GM19328 (cell line): Measurements from ENCODE around the gene ABCA1.
A peak's percentile ranks its signal among the peaks of the same experiment; 100 is the strongest.
"Not testable (repeated sequence)": the region's sequence is repeated elsewhere in the genome, so short reads cannot be mapped to it uniquely, and the experiment has no call there.

Experiments
- ATAC-seq: cut with Tn5 transposase; IDR thresholded peaks from one replicate; pipeline ENCODE4 v1.9.1; 2021; ENCODE audit warnings: mild to moderate bottlenecking, moderate library complexity; ENCODE audit not compliant: unreplicated experiment

ABCA1 gene

GRCh38 chr9:104927912-104928740, at the start of gene ABCA1:
TSS of gene ABCA1 (minus strand) at chr9:104928155. CDS start at chr9:104903679, 24,476 bp downstream.
- no peak for ATAC-seq

GRCh38 chr9:104977580-104977979, 49.6 kb upstream of the ABCA1 start:
- ATAC-seq, result no peak

DNA sequence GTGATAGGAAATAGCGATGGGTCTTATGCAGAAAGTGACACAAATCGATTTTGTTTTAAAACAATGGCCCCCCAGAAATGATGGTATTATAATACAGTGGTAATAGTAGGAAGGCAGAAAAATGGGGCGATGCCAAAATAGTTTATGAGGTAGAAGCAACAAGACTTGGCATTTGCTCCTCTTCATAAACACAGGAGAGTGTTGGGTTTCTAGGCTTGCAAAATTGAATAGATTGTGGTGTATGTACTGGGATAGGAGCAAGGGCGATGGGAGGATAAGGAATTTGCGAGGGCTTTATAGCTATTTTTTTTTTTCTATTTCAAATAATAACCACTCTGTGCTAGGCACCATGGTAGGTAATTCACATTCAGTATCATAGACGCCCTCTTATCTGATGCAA, 49.2 kb upstream of the ABCA1 start:
- ATAC-seq, result no peak

- not testable (repeated sequence) for ATAC-seq
These were observed 48.1 kb upstream of the ABCA1 start for GRCh38 chr9:104975966-104976595.

DNA sequence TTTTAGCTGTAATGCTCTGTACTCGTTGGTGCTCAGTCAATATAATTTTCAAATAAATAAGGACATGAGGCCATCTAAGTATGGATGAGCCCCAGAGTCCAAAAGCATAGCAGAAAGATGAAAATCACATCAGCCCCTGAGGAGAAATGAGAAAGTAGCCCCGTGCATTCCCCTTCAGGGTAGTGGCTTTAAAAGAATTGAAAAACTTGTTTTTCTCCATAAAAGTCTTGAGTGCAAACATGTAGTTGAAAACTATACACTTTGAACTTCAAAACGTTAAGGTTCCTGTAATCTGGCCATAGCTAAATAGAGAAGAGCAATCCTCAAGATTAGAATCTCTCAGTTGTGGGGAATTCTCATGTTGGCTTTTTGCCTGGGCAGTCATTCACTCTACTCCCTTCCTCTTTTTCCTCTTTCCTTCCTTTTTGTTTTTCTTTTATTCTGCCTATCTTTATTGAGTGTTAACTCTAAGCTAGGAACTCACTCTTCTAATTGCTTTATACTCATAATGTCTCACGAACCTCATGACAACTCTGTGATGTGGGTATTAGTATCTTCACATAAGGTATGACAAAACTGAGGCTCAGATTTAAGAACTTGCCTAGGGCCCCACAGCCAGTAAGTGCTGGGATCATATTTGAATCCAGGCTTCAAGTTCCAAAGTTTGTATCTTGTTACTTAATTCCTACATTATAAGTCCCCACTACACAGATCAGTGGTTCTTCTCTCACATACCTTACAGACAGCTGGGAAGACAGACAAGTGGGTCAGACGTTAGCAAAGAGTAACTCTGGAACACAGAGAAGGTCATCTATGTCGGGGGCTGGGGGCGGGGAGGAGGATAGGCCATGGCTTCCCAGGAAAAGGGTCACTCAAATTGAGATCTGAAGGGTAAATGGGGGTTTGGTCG, 46.4 kb upstream of the ABCA1 start:
- ATAC-seq, result no peak

DNA sequence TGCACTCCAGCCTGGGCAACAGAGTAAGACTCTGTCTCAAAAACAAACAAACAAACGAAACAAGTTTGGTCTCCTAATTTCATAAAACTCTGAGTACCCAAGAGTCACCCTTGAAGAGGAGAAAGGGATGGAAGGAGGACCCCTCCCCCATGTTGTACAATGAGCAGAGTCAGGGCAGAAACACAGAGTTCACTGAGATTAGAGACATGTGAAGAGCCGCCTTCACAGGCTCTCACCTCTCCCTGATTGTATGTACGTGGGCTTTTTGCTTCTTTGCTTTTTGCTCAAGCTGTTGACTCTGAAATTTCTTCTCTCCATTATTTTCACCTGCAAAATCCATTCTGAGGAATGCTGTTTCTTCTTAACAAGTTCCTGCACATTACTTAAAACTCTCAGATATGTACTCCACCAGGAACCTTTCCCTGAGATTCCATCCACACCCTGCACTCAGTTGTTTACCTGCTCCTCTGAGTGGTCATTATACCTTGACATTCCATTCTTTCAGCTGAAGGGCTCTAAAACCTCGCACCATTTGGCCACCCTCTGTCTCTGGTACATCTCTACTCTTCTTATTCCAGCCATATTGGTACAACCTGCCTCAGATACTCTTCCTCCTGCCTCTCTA, 44.4 kb upstream of the ABCA1 start:
- no peak for ATAC-seq

DNA sequence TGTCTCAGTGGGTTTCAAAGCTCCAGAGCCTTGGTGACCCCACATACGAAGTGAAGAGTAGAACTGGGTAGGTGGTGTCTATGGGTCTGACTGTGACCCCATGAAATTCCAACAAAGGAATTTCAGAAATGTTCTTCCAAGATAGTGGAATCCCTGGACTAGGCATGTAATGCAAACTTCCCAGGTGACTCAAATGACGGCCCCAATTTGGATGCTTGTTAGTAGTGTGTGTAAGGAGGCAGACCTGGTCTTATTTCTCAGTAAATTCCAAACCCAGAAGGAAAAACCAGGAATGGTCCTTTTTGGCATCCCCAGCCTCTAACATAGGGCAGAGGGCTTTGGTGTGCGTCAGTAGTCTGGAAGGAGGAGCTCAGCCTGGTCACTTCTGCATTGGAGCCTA, 43.6 kb upstream of the ABCA1 start:
- no peak for ATAC-seq

DNA sequence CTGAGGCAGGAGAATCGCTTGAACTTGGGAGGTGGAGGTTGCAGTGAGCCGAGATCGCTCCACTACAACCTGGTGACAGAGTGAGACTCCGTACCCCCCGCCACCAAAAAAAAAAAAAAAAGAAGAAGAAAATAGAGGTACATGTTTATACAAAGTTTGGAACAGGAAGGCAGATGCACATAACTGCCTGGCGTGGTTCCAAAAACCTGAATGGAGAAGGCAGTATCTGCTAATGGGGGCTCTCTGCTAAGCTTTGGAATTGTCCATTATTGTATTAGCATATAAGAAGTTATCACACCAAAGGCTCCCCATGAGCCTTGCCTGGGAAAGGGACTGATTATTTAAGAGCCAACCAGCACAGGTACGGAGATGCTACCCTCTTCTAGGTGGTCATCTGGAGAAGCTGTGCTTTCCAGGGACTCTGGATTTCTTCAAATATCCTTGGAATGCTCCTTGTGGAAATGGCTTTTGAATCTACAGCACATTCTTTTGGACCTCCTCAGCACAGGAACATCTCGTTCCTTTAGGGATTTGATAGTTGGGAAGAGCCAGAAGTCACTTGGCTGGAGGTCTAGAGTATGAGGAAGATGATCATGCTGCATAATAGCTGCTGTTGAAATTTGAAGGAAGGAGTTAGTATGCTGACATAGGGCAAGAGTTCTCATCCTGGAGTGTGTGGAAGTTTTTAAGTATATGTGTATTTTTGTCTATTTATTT, 42.5 kb upstream of the ABCA1 start:
- ATAC-seq, result no peak

DNA sequence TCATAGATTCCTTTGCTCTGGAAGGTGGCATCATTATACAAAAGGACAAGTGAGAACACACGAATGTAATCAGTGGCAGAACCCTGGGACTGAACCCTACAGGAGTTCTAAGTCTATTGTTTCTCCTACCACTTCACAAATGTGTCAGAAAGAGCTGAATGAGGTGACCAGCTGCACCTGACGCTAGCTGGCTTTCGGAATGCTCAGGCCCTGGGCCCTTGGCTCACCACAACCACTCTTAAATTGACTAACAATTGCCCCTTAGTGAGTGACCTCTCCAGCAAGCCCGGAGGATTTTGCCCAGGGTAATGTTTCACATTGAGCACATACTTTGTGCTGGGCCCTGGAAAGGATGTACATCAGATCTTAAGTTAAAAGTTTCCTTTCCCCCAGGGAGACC, 41.2 kb upstream of the ABCA1 start:
- no peak for ATAC-seq

- ATAC-seq, result peak; percentile 100
These were observed 40.3 kb upstream of the ABCA1 start for GRCh38 chr9:104968025-104968982.

DNA sequence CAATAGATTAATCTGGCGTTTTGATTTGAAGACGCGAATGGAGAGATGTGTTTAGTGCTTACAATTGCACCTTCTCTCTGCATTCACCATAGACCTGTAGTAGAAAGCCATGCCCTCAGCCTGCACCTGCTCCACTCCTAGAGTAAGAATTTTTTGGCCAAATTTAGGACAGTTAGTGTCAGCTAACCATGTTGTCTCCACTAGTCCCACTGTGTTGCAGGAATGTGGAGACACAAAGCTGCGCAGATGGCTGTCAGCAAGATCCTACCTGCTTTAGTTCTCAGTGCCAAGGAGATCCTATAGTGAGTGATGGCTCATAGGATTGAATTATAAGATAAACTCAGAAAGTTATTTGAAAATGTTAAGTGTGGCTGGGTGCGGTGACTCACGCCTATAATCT, 35.1 kb upstream of the ABCA1 start:
- ATAC-seq, result no peak

DNA sequence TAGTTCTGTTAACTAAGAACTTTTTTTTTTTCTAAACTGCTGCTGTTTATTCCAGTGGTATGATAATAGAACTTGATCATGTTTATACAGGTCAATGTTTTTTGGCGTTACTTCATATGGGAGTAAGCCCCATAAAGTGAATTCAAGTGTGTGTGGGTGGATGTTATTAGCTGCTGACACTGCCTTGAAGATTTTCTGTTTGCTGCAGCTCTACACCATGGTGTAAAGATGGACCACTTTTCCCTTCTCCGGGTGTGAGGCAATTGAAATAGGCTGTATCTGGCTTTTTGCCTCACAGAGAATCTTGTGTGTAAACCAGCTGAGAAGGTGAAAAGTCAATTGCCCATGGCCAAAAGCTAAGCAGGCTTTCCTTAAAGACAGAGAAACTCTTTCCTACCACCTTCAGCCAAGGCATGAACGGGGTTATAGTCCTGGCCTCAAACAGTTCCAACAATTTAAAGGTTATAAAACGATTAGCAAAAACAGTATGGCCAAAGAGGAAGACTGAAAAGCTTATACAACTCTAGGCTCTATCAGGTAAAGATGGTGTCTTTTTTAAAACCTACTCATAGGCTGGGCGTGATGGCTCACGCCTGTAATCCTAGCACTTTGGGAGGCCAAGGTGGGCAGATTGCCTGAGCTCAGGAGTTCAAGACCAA, 33.9 kb upstream of the ABCA1 start:
- no peak for ATAC-seq

DNA sequence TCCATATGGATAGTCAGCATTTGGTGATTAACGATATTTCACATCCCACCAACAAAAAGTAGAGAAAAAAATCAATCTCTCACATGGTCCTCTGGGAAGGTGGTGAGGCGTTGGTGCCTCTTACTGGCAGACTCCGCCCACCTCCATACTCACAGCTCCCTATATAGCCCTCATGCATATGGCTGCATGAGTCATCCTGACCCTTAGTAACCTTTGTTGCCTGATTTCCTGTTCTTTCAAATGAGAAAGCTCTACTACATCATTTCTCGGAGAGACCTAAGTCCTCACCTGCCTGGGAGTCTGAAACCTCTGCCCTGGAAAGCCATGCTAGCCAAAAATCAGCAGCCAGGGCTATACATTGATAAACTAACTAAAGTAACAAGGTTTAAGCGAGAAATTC, 33.3 kb upstream of the ABCA1 start:
- no peak for ATAC-seq

- no peak for ATAC-seq
These were observed 32.7 kb upstream of the ABCA1 start for GRCh38 chr9:104960662-104961061.

DNA sequence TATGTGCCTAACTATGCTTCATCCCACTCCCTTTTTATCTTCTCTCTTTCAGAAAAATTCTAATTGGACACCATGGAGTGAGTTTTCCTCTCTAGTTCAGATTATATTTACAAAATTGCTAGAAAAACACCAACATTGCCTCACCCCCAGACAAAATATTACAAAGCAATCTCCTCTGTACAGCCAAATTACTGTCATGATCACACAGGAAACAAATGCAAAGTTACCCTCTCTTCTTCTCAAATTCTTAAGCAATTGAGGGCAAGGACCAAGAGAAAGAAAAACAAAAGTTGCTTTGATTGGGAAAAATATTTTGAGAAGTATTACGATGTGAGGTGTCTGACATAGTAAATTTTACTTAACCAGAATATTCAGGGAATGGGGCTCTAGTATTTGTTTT, 30.8 kb upstream of the ABCA1 start:
- ATAC-seq, result no peak

GRCh38 chr9:104958006-104958405, 30.1 kb upstream of the ABCA1 start:
- not testable (repeated sequence) for ATAC-seq

- ATAC-seq, result no peak
These were observed 23.5 kb upstream of the ABCA1 start for GRCh38 chr9:104951487-104951886.

GRCh38 chr9:104950838-104951237, 22.9 kb upstream of the ABCA1 start:
- no peak for ATAC-seq

GRCh38 chr9:104948277-104948676, 20.3 kb upstream of the ABCA1 start:
- no peak for ATAC-seq
